Panc1 (cell line): ENCODE results near the gene ZNF175.

Experiments
- CTCF ChIP-seq: fragments of 450-650 bp; IDR thresholded peaks from 2 replicates; pipeline ENCODE4 v1.5.1; 2017; ENCODE audit warnings: mild to moderate bottlenecking
- POLR2AphosphoS5 ChIP-seq: IDR thresholded peaks from 2 replicates; pipeline ENCODE4 v1.6.1; 2012; ENCODE audit warnings: mild to moderate bottlenecking, low read depth, low read length, moderate library complexity
- REST ChIP-seq, 2 experiments: IDR thresholded peaks; 2 replicates each; pipeline ENCODE4 v1.6.1; 2011 to 2012; ENCODE audit warnings: low read depth in 2 of 2, control low read depth in 1 of 2, low read length in 1 of 2, mild to moderate bottlenecking in 1 of 2, moderate library complexity in 1 of 2; ENCODE audit not compliant: insufficient read depth in 1 of 2

GRCh38 chr19:51546650-51547396 lies 24.3 kb upstream of the ZNF175 start:
- TF ChIP-seq CTCF (no peak), POLR2AphosphoS5 (no peak), REST (IDR thresholded peaks at IDR 0.05; ENCODE audit: insufficient read depth in 1 of 2, low read depth in 2 of 2, low read length in 1 of 2) (no peak)
